Measurements from ENCODE around the gene CUTA.

Gene CUTA

GRCh38 chr6:33439956-33440648, 22.2 kb upstream of the CUTA start:
- no peak for DNase-seq (ENCODE audit: low read depth in 1 of 2, low spot score in 1 of 2)

DNA sequence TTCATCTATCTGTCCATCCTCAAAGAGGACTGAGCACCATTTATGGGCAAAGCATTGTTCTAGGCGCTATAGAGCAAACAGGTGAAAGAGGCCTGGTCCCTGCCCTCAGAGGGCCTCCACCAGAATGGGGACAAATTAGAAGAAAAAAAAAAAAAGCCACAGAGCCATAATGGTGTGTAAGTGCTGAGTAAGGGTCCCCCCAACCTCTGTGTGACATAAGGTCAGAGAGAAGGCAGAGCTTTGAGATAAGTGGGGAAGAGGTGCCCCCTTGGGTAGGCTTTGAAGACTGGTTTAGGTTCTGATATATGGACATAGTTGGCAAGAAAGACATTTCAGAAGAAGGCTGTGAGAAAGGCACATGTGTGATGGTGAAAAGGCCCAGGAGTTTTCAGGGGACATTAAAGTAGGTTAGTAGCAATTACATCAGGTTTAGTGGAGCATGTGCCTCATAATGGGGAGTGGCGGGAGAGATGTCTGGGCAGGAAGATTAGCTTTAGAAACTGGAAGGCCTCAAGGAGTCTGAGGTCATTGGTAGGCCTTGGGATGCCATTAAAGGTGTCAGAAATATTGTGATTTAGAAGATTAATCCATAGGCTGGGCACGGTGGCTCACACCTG, 21.2 kb upstream of the CUTA start:
- no peak for DNase-seq (ENCODE audit: low read depth in 1 of 2, low spot score in 1 of 2)

DNA sequence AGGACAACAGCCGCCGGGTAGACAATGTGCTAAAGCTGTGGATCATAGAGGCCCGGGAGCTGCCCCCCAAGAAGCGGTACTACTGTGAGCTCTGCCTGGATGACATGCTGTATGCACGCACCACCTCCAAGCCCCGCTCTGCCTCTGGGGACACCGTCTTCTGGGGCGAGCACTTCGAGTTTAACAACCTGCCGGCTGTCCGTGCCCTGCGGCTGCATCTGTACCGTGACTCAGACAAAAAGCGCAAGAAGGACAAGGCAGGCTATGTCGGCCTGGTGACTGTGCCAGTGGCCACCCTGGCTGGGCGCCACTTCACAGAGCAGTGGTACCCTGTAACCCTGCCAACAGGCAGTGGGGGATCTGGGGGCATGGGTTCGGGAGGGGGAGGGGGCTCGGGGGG, 19.8 kb upstream of the CUTA start:
- DNase-seq (ENCODE audit: low read depth in 1 of 2, low spot score in 1 of 2): no peak

DNA sequence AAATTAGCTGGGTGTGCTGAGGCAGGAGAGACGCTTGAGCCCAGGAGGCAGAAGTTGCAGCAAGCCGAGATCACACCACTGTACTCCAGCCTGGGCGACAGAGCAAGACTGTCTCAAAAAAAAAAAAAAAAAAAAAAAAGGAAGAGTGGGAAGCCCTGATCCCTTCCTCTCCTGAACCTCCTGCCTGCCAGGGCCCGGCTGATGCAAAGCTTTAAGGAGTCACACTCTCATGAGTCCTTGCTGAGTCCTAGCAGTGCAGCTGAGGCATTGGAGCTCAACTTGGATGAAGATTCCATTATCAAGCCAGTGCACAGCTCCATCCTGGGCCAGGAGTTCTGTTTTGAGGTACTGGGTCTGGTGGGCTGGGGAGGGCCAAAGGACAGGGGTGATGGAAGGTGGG, 17.1 kb upstream of the CUTA start:
- DNase-seq (ENCODE audit: low read depth in 1 of 2, low spot score in 1 of 2): no peak

GRCh38 chr6:33433544-33434191, 15.8 kb upstream of the CUTA start:
- DNase-seq (ENCODE audit: low read depth in 1 of 2, low spot score in 1 of 2): no peak

DNA sequence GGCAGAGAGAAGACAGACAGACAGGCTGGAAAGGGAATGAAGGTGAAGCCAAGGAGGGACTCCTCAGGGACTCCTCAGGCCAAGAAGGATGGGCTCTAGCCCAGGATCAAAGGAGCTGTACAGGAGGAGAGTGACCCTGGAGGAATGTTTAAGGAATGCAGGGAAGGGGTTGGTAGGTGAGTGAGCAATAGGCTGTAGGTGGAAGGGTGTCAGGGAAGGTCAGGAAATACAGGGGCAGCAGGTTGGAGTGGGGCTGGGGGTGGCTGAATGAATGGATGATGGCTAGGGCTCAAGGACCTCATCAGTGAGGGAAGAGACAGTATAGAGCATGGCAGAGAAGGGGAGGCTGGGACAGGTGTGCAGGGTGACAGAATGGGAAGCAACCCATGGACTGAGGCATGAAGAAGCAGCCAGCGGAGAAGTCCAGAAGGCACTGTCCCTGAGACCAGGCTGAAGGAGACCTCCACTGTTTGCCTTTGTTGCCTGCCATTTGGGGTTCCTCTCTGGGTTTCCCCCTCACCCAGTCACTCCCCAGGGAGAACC, 15.2 kb upstream of the CUTA start:
- DNase-seq (ENCODE audit: low read depth in 1 of 2, low spot score in 1 of 2): no peak

DNA sequence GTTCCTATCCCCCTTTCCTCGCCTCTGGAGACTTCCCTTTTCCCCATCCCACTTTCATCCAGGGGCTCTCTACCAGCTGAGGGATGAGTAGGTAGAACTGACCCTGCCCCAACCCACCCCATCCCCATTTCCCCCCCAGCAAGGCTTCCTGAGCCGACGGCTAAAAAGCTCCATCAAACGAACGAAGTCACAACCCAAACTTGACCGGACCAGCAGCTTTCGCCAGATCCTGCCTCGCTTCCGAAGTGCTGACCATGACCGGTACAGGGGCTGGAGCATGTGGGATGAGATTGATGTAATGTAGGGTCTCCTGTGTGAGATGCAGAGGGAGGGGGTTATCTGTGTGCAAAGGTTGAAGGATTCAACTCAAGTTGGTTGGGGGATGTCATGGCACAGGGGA, 14.6 kb upstream of the CUTA start:
- no peak for DNase-seq (ENCODE audit: low read depth in 1 of 2, low spot score in 1 of 2)

GRCh38 chr6:33431880-33432541, 14.1 kb upstream of the CUTA start:
- no peak for DNase-seq (ENCODE audit: low read depth in 1 of 2, low spot score in 1 of 2)

DNA sequence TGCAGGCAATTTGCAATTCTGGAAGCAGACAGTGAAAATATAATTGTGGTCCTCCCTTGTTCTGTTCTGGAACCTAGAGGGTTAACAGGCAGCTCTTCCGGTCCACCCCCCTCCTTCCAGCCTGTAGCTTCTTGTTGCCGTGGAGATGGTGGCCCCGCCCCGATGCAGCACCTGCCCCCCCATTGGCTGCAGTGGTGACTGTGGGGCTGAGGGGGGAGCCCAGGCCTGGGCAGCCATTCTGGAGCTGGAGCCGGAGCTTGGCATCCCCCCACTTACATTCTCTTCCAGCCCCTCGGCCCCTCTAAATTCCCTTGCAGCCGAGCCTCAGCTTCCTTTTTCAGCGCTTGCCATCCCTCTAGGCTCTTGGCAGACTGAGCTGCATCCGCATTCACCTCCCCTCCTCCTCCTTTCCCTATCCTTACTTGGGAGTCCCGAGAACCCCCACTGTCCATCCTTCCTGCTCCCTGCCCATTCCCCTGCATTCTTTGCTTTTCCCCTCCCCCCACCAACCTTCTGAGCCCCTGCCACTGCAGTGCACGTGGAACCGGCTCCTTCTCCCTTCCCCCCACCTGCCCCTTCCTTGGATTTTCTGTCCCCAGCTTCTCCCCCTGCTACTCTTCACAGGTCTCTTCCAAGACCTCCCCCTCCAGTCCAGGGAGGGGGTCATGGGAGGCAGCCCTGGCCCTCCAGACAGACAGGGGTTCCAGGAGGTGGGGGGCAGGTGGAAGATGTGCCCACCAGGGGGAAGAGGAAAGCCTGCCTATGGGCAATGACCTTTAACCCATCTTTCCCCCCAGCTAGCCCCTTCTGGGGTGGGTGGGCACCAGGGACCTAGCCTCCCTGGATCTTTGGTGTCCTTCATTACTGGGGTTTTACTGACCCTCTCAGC, 13.3 kb upstream of the CUTA start:
- peak; percentile 64 to 66 for DNase-seq (ENCODE audit: low read depth in 1 of 2, low spot score in 1 of 2)

DNA sequence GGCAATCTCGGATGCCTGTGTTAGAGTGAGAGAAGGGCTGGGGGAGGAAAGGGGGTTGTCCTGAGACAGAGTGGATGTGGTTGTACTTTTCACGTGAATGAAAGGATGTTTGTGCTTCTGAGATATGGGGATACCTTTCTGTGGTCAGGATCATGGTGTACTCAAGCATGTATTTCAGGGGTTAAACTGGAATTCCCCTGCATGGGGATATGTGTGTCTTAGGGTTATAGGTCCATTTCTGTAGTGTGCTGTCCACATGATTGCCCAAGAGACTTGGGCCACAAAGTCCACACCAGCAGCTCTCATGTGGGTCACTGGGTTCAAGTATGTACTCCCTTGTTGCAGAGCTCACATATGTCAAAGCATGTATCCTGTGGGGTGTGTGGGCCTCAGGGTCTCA, 12.4 kb upstream of the CUTA start:
- DNase-seq (ENCODE audit: low read depth in 1 of 2, low spot score in 1 of 2): no peak

DNA sequence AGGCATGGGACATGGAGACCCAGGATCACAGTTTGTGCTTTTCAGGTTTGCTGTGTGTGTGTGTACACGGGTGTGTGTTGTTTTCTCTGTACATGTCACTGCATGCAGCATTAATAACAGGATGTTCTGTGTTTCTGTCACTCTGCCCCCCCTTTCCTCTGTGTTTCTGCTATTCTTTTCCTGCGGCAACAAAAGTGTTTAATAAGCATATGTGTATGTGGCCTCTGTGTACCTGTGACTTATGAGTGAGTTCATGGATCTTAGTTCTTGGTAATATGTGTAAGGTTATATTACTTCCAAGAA, 11.8 kb upstream of the CUTA start:
- DNase-seq (ENCODE audit: low read depth in 1 of 2, low spot score in 1 of 2): no peak

- DNase-seq (ENCODE audit: low read depth in 1 of 2, low spot score in 1 of 2): no peak
Observed at GRCh38 chr6:33428966-33429749, 11.3 kb upstream of the CUTA start.

- DNase-seq (ENCODE audit: low read depth in 1 of 2, low spot score in 1 of 2): no peak
Observed at GRCh38 chr6:33428224-33428965, 10.5 kb upstream of the CUTA start.

- DNase-seq (ENCODE audit: low read depth in 1 of 2, low spot score in 1 of 2): peak; percentile 37 to 54
Observed at GRCh38 chr6:33427585-33428223, 9.8 kb upstream of the CUTA start.

- DNase-seq (ENCODE audit: low read depth in 1 of 2, low spot score in 1 of 2): no peak
Observed at GRCh38 chr6:33426590-33427511, 8.9 kb upstream of the CUTA start.

DNA sequence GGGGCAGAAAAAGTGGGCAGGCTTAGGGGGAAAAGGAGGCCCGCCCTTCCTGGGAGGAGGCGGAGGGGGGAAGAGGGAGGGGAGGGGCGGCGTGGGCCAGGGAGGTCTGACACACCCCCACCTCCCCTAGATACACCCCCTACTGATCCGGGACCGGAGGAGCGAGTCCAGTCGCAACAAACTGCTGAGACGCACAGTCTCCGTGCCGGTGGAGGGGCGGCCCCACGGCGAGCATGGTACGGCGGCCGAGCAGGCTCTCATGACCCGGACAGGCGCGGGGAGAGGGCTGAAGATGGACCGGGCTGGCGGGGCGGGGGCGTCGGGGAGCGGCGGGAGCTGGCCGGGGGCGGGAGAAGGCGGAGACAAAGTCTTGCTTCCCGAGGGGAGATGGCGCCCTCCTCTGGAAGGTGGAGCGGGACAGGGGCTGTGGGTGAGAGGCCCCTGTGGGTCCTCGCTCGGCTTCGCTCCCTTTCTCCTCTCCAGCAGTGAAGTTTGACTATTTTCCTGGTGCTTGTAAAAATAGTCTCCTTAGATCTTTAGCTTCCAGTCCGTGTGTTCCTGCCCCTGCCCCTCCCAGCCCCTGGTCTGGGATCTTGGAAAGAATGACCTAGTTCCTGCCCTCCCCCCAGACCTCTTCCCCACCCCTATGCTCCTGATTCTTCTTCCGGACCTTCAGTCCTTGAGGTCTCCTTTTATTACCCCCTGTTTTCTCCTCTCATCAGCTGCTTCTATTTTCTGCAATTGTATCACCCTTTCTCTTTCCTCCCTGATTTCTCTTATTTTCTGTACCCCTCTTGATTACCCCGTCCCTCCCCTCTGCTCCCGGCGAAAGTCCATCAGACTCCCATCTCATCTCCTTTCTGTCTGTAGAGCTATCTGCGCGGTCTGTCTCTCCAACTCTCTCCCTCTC, 8.0 kb upstream of the CUTA start:
- DNase-seq (ENCODE audit: low read depth in 1 of 2, low spot score in 1 of 2): peak; percentile 61 to 63

Data from stimulated activated CD4-positive, alpha-beta T cell treated with anti-CD3 and anti-CD28 coated beads, Interleukin-15, amount 100 ng/mL, for 1 hour (primary cell).